WTC11 (cell line): ENCODE measurements around the gene CALM3.

Experiments
- ETV6 ChIP-seq: sonication (generic); formaldehyde crosslinking; IDR thresholded peaks from 2 replicates; pipeline ENCODE4 v1.8.1; 2022; ENCODE audit warnings: mild to moderate bottlenecking, missing genetic modification reagents
- NR3C1 ChIP-seq: sonication (generic); formaldehyde crosslinking; conservative IDR thresholded peaks from 2 replicates; pipeline ENCODE4 v1.8.1; 2023; ENCODE audit warnings: low read depth, mild to moderate bottlenecking, missing genetic modification reagents
- TF ChIP-seq, protein P1 (sequence below): sonication (generic); formaldehyde crosslinking; IDR thresholded peaks from 2 replicates; pipeline ENCODE4 v1.8.0; 2022; ENCODE audit warnings: mild to moderate bottlenecking, missing genetic modification reagents
- TF ChIP-seq, protein P2 (sequence below): sonication (generic); formaldehyde crosslinking; IDR thresholded peaks from 2 replicates; pipeline ENCODE4 v1.8.1; 2022; ENCODE audit warnings: missing genetic modification reagents, borderline replicate concordance
- TF ChIP-seq, protein P3 (sequence below): fragments of 200-600 bp; IDR thresholded peaks from 2 replicates; pipeline ENCODE4 v1.8.0; 2022; ENCODE audit warnings: antibody characterized with exemption
- TF ChIP-seq, protein P4 (sequence below): fragments of 250-450 bp; sonication (Bioruptor Pico); IDR thresholded peaks from 2 replicates; pipeline ENCODE4 v1.9.0; 2021; ENCODE audit warnings: mild to moderate bottlenecking, borderline replicate concordance
- TF ChIP-seq, protein P5 (sequence below): sonication (generic); formaldehyde crosslinking; IDR thresholded peaks from 2 replicates; pipeline ENCODE4 v1.8.0; 2023; ENCODE audit warnings: missing genetic modification reagents
- TF ChIP-seq, protein P6 (sequence below): sonication (generic); formaldehyde crosslinking; conservative IDR thresholded peaks from 2 replicates; pipeline ENCODE4 v1.8.1; 2023; ENCODE audit warnings: mild to moderate bottlenecking, low read depth, missing genetic modification reagents, moderate library complexity
- TF ChIP-seq, protein P7 (sequence below): sonication (generic); formaldehyde crosslinking; IDR thresholded peaks from 2 replicates; pipeline ENCODE4 v1.8.1; 2023; ENCODE audit warnings: mild to moderate bottlenecking, missing genetic modification reagents, borderline replicate concordance

DNA sequence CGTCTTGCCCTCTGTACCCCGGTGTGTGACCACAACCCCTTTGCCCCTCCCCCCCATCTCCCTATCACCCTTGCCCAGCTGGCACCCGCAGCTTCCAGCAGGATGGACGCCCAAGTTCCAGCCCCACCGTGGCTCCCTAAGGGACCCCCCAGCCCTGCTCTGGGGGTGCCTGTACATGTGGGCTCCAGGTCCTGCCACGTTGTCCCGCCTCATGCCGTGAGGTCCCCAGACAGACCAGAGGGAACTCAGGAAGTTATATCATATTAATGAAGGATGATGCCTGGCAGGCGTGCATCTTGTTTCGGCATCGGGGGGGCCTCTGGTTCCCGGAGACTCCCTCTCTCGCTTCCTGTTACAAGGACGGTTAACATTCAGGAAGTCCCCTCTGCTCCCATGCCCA is 25.3 kb downstream of the CALM3 start:
- TF ChIP-seq, protein P1, sequence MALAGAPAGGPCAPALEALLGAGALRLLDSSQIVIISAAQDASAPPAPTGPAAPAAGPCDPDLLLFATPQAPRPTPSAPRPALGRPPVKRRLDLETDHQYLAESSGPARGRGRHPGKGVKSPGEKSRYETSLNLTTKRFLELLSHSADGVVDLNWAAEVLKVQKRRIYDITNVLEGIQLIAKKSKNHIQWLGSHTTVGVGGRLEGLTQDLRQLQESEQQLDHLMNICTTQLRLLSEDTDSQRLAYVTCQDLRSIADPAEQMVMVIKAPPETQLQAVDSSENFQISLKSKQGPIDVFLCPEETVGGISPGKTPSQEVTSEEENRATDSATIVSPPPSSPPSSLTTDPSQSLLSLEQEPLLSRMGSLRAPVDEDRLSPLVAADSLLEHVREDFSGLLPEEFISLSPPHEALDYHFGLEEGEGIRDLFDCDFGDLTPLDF (CRISPR knock-in tag), result no peak
- TF ChIP-seq, protein P2, sequence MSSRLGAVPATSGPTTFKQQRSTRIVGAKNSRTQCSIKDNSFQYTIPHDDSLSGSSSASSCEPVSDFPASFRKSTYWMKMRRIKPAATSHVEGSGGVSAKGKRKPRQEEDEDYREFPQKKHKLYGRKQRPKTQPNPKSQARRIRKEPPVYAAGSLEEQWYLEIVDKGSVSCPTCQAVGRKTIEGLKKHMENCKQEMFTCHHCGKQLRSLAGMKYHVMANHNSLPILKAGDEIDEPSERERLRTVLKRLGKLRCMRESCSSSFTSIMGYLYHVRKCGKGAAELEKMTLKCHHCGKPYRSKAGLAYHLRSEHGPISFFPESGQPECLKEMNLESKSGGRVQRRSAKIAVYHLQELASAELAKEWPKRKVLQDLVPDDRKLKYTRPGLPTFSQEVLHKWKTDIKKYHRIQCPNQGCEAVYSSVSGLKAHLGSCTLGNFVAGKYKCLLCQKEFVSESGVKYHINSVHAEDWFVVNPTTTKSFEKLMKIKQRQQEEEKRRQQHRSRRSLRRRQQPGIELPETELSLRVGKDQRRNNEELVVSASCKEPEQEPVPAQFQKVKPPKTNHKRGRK (CRISPR knock-in tag), result no peak
- TF ChIP-seq, protein P3, sequence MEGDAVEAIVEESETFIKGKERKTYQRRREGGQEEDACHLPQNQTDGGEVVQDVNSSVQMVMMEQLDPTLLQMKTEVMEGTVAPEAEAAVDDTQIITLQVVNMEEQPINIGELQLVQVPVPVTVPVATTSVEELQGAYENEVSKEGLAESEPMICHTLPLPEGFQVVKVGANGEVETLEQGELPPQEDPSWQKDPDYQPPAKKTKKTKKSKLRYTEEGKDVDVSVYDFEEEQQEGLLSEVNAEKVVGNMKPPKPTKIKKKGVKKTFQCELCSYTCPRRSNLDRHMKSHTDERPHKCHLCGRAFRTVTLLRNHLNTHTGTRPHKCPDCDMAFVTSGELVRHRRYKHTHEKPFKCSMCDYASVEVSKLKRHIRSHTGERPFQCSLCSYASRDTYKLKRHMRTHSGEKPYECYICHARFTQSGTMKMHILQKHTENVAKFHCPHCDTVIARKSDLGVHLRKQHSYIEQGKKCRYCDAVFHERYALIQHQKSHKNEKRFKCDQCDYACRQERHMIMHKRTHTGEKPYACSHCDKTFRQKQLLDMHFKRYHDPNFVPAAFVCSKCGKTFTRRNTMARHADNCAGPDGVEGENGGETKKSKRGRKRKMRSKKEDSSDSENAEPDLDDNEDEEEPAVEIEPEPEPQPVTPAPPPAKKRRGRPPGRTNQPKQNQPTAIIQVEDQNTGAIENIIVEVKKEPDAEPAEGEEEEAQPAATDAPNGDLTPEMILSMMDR, result no peak
- TF ChIP-seq, protein P4, sequence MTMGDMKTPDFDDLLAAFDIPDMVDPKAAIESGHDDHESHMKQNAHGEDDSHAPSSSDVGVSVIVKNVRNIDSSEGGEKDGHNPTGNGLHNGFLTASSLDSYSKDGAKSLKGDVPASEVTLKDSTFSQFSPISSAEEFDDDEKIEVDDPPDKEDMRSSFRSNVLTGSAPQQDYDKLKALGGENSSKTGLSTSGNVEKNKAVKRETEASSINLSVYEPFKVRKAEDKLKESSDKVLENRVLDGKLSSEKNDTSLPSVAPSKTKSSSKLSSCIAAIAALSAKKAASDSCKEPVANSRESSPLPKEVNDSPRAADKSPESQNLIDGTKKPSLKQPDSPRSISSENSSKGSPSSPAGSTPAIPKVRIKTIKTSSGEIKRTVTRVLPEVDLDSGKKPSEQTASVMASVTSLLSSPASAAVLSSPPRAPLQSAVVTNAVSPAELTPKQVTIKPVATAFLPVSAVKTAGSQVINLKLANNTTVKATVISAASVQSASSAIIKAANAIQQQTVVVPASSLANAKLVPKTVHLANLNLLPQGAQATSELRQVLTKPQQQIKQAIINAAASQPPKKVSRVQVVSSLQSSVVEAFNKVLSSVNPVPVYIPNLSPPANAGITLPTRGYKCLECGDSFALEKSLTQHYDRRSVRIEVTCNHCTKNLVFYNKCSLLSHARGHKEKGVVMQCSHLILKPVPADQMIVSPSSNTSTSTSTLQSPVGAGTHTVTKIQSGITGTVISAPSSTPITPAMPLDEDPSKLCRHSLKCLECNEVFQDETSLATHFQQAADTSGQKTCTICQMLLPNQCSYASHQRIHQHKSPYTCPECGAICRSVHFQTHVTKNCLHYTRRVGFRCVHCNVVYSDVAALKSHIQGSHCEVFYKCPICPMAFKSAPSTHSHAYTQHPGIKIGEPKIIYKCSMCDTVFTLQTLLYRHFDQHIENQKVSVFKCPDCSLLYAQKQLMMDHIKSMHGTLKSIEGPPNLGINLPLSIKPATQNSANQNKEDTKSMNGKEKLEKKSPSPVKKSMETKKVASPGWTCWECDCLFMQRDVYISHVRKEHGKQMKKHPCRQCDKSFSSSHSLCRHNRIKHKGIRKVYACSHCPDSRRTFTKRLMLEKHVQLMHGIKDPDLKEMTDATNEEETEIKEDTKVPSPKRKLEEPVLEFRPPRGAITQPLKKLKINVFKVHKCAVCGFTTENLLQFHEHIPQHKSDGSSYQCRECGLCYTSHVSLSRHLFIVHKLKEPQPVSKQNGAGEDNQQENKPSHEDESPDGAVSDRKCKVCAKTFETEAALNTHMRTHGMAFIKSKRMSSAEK (CRISPR knock-in tag), result no peak
- TF ChIP-seq, protein P5, sequence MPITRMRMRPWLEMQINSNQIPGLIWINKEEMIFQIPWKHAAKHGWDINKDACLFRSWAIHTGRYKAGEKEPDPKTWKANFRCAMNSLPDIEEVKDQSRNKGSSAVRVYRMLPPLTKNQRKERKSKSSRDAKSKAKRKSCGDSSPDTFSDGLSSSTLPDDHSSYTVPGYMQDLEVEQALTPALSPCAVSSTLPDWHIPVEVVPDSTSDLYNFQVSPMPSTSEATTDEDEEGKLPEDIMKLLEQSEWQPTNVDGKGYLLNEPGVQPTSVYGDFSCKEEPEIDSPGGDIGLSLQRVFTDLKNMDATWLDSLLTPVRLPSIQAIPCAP (CRISPR knock-in tag), result no peak
- TF ChIP-seq NR3C1 (CRISPR knock-in tag) (no peak), ETV6 (CRISPR knock-in tag) (no peak)
- TF ChIP-seq, protein P6, sequence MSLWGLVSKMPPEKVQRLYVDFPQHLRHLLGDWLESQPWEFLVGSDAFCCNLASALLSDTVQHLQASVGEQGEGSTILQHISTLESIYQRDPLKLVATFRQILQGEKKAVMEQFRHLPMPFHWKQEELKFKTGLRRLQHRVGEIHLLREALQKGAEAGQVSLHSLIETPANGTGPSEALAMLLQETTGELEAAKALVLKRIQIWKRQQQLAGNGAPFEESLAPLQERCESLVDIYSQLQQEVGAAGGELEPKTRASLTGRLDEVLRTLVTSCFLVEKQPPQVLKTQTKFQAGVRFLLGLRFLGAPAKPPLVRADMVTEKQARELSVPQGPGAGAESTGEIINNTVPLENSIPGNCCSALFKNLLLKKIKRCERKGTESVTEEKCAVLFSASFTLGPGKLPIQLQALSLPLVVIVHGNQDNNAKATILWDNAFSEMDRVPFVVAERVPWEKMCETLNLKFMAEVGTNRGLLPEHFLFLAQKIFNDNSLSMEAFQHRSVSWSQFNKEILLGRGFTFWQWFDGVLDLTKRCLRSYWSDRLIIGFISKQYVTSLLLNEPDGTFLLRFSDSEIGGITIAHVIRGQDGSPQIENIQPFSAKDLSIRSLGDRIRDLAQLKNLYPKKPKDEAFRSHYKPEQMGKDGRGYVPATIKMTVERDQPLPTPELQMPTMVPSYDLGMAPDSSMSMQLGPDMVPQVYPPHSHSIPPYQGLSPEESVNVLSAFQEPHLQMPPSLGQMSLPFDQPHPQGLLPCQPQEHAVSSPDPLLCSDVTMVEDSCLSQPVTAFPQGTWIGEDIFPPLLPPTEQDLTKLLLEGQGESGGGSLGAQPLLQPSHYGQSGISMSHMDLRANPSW (CRISPR knock-in tag), result no peak
- TF ChIP-seq, protein P7, sequence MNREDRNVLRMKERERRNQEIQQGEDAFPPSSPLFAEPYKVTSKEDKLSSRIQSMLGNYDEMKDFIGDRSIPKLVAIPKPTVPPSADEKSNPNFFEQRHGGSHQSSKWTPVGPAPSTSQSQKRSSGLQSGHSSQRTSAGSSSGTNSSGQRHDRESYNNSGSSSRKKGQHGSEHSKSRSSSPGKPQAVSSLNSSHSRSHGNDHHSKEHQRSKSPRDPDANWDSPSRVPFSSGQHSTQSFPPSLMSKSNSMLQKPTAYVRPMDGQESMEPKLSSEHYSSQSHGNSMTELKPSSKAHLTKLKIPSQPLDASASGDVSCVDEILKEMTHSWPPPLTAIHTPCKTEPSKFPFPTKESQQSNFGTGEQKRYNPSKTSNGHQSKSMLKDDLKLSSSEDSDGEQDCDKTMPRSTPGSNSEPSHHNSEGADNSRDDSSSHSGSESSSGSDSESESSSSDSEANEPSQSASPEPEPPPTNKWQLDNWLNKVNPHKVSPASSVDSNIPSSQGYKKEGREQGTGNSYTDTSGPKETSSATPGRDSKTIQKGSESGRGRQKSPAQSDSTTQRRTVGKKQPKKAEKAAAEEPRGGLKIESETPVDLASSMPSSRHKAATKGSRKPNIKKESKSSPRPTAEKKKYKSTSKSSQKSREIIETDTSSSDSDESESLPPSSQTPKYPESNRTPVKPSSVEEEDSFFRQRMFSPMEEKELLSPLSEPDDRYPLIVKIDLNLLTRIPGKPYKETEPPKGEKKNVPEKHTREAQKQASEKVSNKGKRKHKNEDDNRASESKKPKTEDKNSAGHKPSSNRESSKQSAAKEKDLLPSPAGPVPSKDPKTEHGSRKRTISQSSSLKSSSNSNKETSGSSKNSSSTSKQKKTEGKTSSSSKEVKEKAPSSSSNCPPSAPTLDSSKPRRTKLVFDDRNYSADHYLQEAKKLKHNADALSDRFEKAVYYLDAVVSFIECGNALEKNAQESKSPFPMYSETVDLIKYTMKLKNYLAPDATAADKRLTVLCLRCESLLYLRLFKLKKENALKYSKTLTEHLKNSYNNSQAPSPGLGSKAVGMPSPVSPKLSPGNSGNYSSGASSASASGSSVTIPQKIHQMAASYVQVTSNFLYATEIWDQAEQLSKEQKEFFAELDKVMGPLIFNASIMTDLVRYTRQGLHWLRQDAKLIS (CRISPR knock-in tag), result no peak
